GM19455 (cell line): ENCODE measurements around the gene PDE4D.

Experiments used
- ATAC-seq: cut with Tn5 transposase; IDR thresholded peaks from one replicate; pipeline ENCODE4 v1.9.1; 2021; ENCODE audit not compliant: unreplicated experiment

PDE4D gene

DNA sequence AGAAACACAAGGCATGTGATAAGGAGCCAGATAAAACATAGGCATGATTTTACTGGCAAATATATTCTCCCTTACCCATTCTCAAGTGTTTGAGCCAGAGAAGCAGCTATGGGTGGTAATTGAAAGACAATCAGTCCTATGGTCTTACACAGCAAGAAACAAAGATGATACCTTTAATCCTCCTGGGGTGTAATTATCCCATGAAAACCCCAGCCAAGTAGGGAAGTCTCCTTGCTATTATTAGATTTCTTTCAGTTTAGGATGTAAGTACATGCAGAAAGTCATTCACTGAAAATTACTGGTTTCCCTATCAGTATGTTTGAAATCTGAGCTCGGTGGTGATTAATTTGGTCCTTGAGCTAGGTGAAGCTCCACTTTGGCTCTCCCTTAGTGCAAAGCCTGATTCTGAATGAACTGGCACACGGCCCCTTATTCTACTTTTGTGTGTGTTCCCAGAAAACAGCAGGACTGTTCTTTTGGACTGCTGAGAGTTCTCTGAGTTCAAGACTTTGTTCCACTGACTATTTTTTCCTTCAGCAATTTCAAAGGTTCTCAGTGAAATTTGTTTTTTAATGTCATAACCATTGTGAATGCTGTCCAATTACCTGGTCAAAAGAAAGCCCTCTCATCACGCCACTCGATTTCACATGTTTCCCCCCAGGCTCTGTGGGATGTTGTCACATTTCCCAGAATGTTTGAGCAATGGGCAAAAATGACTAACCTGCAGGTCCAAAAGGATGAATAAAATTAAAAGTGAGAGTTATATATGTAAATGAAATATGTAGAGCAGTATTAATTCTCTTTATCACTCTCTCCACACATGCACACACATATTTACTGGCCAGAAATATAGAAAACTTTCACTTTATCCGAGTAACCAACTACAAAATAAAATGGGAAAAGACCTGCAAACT, 967.6 kb downstream of the PDE4D start:
- no peak for ATAC-seq

DNA sequence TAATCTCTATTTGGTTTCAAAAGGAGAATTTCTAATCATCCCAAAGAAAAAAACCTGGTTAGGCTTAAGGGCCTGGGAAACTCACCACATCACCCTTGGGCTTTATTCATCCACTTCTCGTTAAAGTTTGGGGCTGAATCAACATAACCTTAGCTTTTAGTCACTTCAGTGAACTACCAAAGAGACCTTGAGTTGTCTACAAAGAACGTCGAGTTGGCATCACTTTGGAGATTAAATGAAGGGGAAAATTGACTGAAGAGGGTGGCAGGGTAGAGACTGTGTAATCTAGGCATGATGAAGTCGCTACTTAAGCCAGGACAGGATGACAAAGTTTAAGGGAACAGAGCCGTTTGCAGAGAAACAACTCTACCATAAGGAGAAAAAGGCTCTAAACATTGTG, 969.2 kb downstream of the PDE4D start:
- ATAC-seq = no peak

DNA sequence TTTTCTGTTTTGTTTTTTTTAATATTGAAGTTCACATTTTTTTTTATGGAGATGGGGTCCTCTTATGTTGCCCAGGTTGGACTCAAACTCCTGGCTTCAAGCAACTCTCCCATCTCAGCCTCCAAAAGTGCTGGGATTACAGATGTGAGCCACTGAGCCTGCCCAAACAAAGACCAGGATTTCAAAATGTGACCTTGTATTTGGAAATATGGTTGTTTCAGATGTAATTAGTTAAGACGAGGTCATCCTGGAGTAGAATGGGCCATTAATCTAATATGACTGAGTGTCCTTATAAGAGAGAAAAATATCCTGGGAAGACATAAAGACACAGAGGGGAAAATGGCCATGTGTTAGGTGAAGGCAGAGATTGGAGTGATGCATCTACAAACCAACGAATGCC, 970.2 kb downstream of the PDE4D start:
- ATAC-seq = no peak

DNA sequence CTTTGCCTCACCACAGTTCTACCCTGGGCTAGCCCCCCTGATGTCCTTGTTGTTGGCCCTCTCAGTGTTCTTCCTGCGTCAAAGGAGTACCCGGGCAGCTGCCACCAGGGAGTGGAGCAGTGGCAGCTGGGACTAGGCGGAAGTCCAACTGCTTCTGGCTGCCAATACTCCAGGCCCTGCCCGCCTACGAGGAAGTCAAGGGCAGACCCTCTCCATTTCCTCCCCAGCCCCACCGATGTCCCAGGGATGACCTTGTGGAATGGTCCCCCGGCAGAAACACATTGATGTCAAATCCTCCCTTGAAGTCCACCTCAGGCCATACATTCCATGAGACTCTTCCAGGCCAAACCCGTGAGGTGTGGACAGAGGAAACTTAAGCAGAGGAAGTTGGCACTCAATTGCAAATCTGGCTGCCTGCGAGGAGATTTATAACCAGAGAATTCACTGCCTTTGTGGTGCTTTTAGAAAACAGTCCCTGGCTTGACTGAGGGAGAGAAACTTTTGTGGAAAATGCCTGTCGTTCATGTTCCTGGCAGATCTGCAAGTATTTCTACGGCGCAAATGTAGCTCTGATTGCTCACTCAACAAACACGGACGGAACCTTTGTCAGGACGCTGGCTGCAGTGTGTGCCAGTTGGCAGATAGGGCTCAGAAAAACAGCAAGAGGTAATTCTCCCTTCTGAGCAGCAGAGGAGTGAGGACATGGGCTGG, 970.9 kb downstream of the PDE4D start:
- ATAC-seq = no peak

DNA sequence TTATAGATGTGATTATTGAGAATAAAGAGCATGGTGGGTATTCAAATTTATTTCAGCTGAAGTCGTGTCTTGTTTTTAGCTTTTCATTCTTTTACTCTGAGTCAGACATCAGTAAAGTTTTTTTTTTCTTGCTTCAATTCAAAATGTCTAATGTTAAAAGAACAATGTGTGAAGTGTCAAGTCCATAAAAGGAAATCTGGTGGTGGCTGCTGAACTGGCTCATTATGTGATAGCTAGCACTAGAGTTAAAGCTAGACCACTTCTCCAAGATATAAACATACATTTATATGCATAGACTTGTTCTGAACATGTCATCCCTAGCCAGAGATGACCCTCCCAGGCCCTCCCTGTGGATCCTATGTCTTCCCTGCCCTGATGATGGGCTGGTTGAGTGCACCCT, 972.4 kb downstream of the PDE4D start:
- ATAC-seq = no peak

DNA sequence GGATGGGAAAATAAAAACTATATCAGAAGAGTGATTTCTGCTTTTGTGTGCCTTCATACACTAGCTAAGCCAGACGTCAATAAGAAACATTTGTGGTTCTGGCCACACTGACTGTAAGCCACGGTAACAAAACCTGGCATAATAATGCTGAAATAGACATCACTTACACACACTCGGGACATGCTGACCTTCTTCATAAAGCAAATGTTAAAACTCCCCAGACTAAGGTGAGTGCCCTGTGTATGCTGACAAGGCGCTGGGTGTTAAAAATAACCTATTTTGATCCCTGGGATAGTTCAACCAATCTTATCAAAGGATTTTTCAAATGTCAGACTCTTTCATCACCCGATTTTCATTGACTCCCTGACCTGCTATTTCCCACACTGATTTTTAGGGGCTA, 973.7 kb downstream of the PDE4D start:
- no peak for ATAC-seq
